AG04449 (cell line): ENCODE results near the gene TES.

Experiments
- CTCF ChIA-PET: fragments of 350-600 bp; formaldehyde crosslinking; extraction: SDS; loops from one replicate; lab custom pipeline; 2021; ENCODE audit warnings: antibody characterized with exemption; lab: Yijun Ruan, JAX
- POLR2A ChIA-PET: fragments of 400-600, 350-600 bp; formaldehyde crosslinking; extraction: SDS; loops from one replicate; lab custom pipeline; 2020; ENCODE audit warnings: antibody characterized with exemption, inconsistent platforms; lab: Yijun Ruan, JAX
- DNase-seq: peaks from one replicate; pipeline ENCODE4 v3.0.0-alpha.2; 2010; ENCODE audit warnings: low read depth, low spot score
- H3K4me3 ChIP-seq: 2 replicates; pipeline ENCODE4 v1.5.1; 2011; ENCODE audit warnings: low read depth, mild to moderate bottlenecking, control low read depth, low read length
- CTCF ChIP-seq: IDR thresholded peaks from one replicate; pipeline ENCODE4 v1.5.1; 2011; ENCODE audit warnings: mild to moderate bottlenecking, moderate library complexity, low read length, control low read depth, inconsistent platforms; ENCODE audit not compliant: insufficient read depth; ENCODE audit errors: missing control alignments

Gene TES

GRCh38 chr7:116165717-116166116, 44.6 kb upstream of the TES start:
- H3K4me3 ChIP-seq: no peak overlapping the region
- TF ChIP-seq CTCF: no peak
- POLR2A ChIA-PET: no interaction called here
- no peak for DNase-seq
- CTCF ChIA-PET: interaction anchor here (1.3 to 9.6 kb wide), 6 partner anchors 14 to 416 kb away, joined by 3 to 291 read pairs (median 5); no protein-coding TSS in a partner anchor

GRCh38 chr7:116166156-116166555, 44.2 kb upstream of the TES start:
- CTCF ChIA-PET: interaction anchor here (1.3 to 9.6 kb wide), 7 partner anchors 14 to 416 kb away, joined by 3 to 291 read pairs (median 4); no protein-coding TSS in a partner anchor
- TF ChIP-seq CTCF: no peak
- no peak for DNase-seq
- POLR2A ChIA-PET: no interaction called here
- H3K4me3 ChIP-seq: no peak overlapping the region

- DNase-seq: no peak
- H3K4me3 ChIP-seq: no peak overlapping the region
- POLR2A ChIA-PET: no interaction called here
- no peak for TF ChIP-seq CTCF
- CTCF ChIA-PET: interaction anchor here (0.7 to 9.6 kb wide), 8 partner anchors 10 to 415 kb away, joined by 3 to 291 read pairs (median 4); no protein-coding TSS in a partner anchor
Measured at GRCh38 chr7:116167177-116167576, 43.2 kb upstream of the TES start.

- CTCF ChIA-PET: interaction anchor here (1.3 to 9.6 kb wide), 6 partner anchors 30 to 641 kb away, joined by 6 to 291 read pairs (median 62); no protein-coding TSS in a partner anchor
- POLR2A ChIA-PET: no interaction called here
- DNase-seq: peak; percentile 63
- no peak for TF ChIP-seq CTCF
- no peak overlapping the region for H3K4me3 ChIP-seq
Measured at GRCh38 chr7:116169060-116169459, 41.3 kb upstream of the TES start.

GRCh38 chr7:116170180-116170579, 40.2 kb upstream of the TES start:
- no peak overlapping the region for H3K4me3 ChIP-seq
- TF ChIP-seq CTCF: no peak
- POLR2A ChIA-PET: interaction anchor here (0.7 kb wide), 1 partner anchor 1081 kb away, joined by 5 read pairs; no protein-coding TSS in a partner anchor
- CTCF ChIA-PET: interaction anchor here (1.2 to 9.6 kb wide), 11 partner anchors 8 to 640 kb away, joined by 3 to 291 read pairs (median 11); no protein-coding TSS in a partner anchor
- DNase-seq: no peak

GRCh38 chr7:116171094-116171493, 39.2 kb upstream of the TES start:
- ChIA-PET CTCF (interaction anchor here (0.7 to 9.6 kb wide), 14 partner anchors 10 to 639 kb away, joined by 3 to 291 read pairs (median 10); partner anchors contain the start of gene CAV1), POLR2A (no interaction called here)
- no peak for DNase-seq
- TF ChIP-seq CTCF: no peak
- H3K4me3 ChIP-seq: no peak overlapping the region
